GM12878 (cell line): ENCODE results near the gene VIPR2.

Source experiments
- CTCF ChIP-seq, 3 experiments: IDR thresholded peaks in 2 of 3; conservative IDR thresholded peaks in 1 of 3; 2 replicates each; pipeline ENCODE4 v1.5.1; 2011; ENCODE audit warnings: low read depth in 3 of 3, low read length in 3 of 3, mild to moderate bottlenecking in 3 of 3, control low read depth in 2 of 3, moderate library complexity in 2 of 3, inconsistent platforms in 1 of 3, mixed read lengths in 1 of 3; ENCODE audit not compliant: control insufficient read depth in 2 of 3, insufficient read depth in 1 of 3; ENCODE audit errors: extremely low read depth in 1 of 3
- EP300 ChIP-seq, 2 experiments: fragments of 150-350 bp in 1 of 2; IDR thresholded peaks; 2 replicates each; pipeline ENCODE4 v1.6.1; 2011 to 2012; ENCODE audit warnings: low read depth in 2 of 2, low read length in 2 of 2, borderline replicate concordance in 1 of 2, improper control_type of control experiment in 1 of 2, inconsistent platforms in 1 of 2; ENCODE audit not compliant: control insufficient read depth in 1 of 2
- ZBTB11 ChIP-seq: fragments of 450-650 bp; formaldehyde crosslinking; IDR thresholded peaks from 2 replicates; pipeline ENCODE4 v1.5.0; 2022; ENCODE audit warnings: mild to moderate bottlenecking, missing genetic modification characterization
- ZBTB33 ChIP-seq: fragments of 450-650 bp; IDR thresholded peaks from 2 replicates; pipeline ENCODE4 v1.6.1; 2017; ENCODE audit warnings: mild to moderate bottlenecking

- no peak for TF ChIP-seq ZBTB33
- TF ChIP-seq EP300 (IDR thresholded peaks at IDR 0.05; ENCODE audit: borderline replicate concordance in 1 of 2, control insufficient read depth in 1 of 2, low read depth in 2 of 2, low read length in 2 of 2): no peak
- TF ChIP-seq CTCF (IDR thresholded peaks at IDR 0.05 in 2 of 3, conservative IDR thresholded peaks at IDR 0.05 in 1 of 3; ENCODE audit: control insufficient read depth in 2 of 3, extremely low read depth in 1 of 3, insufficient read depth in 1 of 3, low read depth in 3 of 3, low read length in 3 of 3): no peak
- no peak for TF ChIP-seq ZBTB11 (CRISPR knock-in tag)
Measured at GRCh38 chr7:158979023-158979529, 165.6 kb downstream of the VIPR2 start.
